GM21717 (cell line): ENCODE results near the gene SKOR2.

Source experiments
- ATAC-seq: cut with Tn5 transposase; IDR thresholded peaks from one replicate; pipeline ENCODE4 v1.9.1; 2021; ENCODE audit warnings: mild to moderate bottlenecking, moderate library complexity; ENCODE audit not compliant: unreplicated experiment

SKOR2 gene

GRCh38 chr18:47251289-47252120 lies at the start of gene SKOR2:
SKOR2 (minus strand) TSS chr18:47251660; CDS start chr18:47249183, 2,477 bp downstream.
- ATAC-seq, result no peak

GRCh38 chr18:47296462-47296861 lies 45.0 kb upstream of the SKOR2 start:
- ATAC-seq, result no peak

GRCh38 chr18:47294801-47295200 lies 43.3 kb upstream of the SKOR2 start:
- no peak for ATAC-seq

GRCh38 chr18:47288741-47289140 lies 37.3 kb upstream of the SKOR2 start:
- no peak for ATAC-seq

GRCh38 chr18:47287911-47288585 lies 36.6 kb upstream of the SKOR2 start:
- ATAC-seq, result no peak

- ATAC-seq, result no peak
Measured at GRCh38 chr18:47286776-47287410, 35.4 kb upstream of the SKOR2 start.

GRCh38 chr18:47285456-47285855 lies 34.0 kb upstream of the SKOR2 start:
- no peak for ATAC-seq

GRCh38 chr18:47284721-47285395 lies 33.4 kb upstream of the SKOR2 start:
- no peak for ATAC-seq

GRCh38 chr18:47283476-47283875 lies 32.0 kb upstream of the SKOR2 start:
- no peak for ATAC-seq

- ATAC-seq, result no peak
Measured at GRCh38 chr18:47280121-47280520, 28.7 kb upstream of the SKOR2 start.

GRCh38 chr18:47274961-47275360 lies 23.5 kb upstream of the SKOR2 start:
- ATAC-seq, result no peak

GRCh38 chr18:47265197-47265596 lies 13.7 kb upstream of the SKOR2 start:
- no peak for ATAC-seq

- no peak for ATAC-seq
Measured at GRCh38 chr18:47264308-47264700, 12.8 kb upstream of the SKOR2 start.

- no peak for ATAC-seq
Measured at GRCh38 chr18:47263430-47264307, 12.2 kb upstream of the SKOR2 start.

- ATAC-seq, result no peak
Measured at GRCh38 chr18:47263150-47263429, 11.6 kb upstream of the SKOR2 start.

GRCh38 chr18:47262301-47263149 lies 11.1 kb upstream of the SKOR2 start:
- no peak for ATAC-seq

- ATAC-seq, result no peak
Measured at GRCh38 chr18:47261902-47262300, 10.4 kb upstream of the SKOR2 start.

GRCh38 chr18:47260924-47261701 lies 9.7 kb upstream of the SKOR2 start:
- ATAC-seq, result no peak
